Esophagus muscularis mucosa (tissue), 4 donors: ENCODE data around the gene PROB1. TPM values are rescaled to one million over a fixed set of nuclear protein-coding genes. Genes with fewer than 3 reads are reported as not detected.

Experiments used
- DNase-seq: peaks from one replicate; pipeline ENCODE4 v3.0.0-alpha.2; 2017; ENCODE audit errors: extremely low spot score
- H3K27ac ChIP-seq, 4 donors: fragments of 200-600 bp; sonication (generic); replicated peaks in 1 of 4; 1 replicate in 3 of 4; 2 replicates in 1 of 4; pipeline ENCODE4 v1.5.1; 2016 to 2019; ENCODE audit warnings: mild to moderate bottlenecking in 1 of 4
- H3K27me3 ChIP-seq, 4 donors: fragments of 200-600 bp; sonication (generic); one replicate each; pipeline versions ENCODE4 v1.5.1 to v1.6.0; 2016 to 2019
- H3K36me3 ChIP-seq, 4 donors: fragments of 200-600 bp; sonication (generic); one replicate each; pipeline ENCODE4 v1.5.1; 2016 to 2019
- H3K4me1 ChIP-seq, 4 donors: fragments of 200-600 bp; sonication (generic); one replicate each; pipeline ENCODE4 v1.5.1; 2016 to 2019
- H3K4me3 ChIP-seq, 4 donors: fragments of 200-600 bp; sonication (generic); 1 replicate in 2 of 4; 2 replicates in 2 of 4; pipeline ENCODE4 v1.5.1; 2016 to 2019; ENCODE audit warnings: mild to moderate bottlenecking in 4 of 4, moderate library complexity in 1 of 4
- H3K9me3 ChIP-seq, 4 donors: fragments of 200-600 bp; sonication (generic); 1 replicate in 3 of 4; 2 replicates in 1 of 4; pipeline ENCODE4 v1.5.1; 2016 to 2019
- EP300 ChIP-seq: sonication (generic); formaldehyde crosslinking; IDR thresholded peaks from one replicate; pipeline ENCODE4 v1.6.1; 2017; ENCODE audit warnings: antibody characterized with exemption
- POLR2A ChIP-seq: fragments of 450-650 bp; IDR thresholded peaks from one replicate; pipeline ENCODE4 v1.6.1; 2017; ENCODE audit warnings: antibody characterized with exemption, moderate library complexity, mild to moderate bottlenecking, low read depth
- POLR2AphosphoS5 ChIP-seq, 2 donors: sonication (generic); formaldehyde crosslinking; IDR thresholded peaks; one replicate each; pipeline ENCODE4 v1.6.1; 2017; ENCODE audit warnings: antibody characterized with exemption in 2 of 2
- WGBS: methylation state at CpG from one replicate; pipeline ENCODE4 v1.1.5; 2018; 5-methylcytosine and 5-hydroxymethylcytosine counted together
- intact Hi-C: fragments of 100-400 bp; cut with DNase I; formaldehyde crosslinking; loops from one replicate; pipeline ENCODE4 v1.15.1; 2023
- total RNA-seq, 4 donors: library from RNA; depleted of rRNA; stranded (reverse); fragments of >200 nt; gene quantifications; one replicate each; pipeline versions ENCODE4 v1.1.0 to v1.2.1, GENCODE V29; 2016
- TF ChIP-seq, protein P1 (sequence below), 3 experiments: fragments of 200-600 bp in 2 of 3; fragments of 450-650 bp in 1 of 3; sonication (generic) in 2 of 3; IDR thresholded peaks; one replicate each; pipeline ENCODE4 v1.5.1; 2017 to 2019; ENCODE audit warnings: antibody characterized with exemption in 3 of 3, mild to moderate bottlenecking in 2 of 3, moderate library complexity in 1 of 3

The PROB1 gene
- total RNA-seq, 4 donors from 2014 or later: 2.5 to 11.0 (median 7.8) TPM

DNA sequence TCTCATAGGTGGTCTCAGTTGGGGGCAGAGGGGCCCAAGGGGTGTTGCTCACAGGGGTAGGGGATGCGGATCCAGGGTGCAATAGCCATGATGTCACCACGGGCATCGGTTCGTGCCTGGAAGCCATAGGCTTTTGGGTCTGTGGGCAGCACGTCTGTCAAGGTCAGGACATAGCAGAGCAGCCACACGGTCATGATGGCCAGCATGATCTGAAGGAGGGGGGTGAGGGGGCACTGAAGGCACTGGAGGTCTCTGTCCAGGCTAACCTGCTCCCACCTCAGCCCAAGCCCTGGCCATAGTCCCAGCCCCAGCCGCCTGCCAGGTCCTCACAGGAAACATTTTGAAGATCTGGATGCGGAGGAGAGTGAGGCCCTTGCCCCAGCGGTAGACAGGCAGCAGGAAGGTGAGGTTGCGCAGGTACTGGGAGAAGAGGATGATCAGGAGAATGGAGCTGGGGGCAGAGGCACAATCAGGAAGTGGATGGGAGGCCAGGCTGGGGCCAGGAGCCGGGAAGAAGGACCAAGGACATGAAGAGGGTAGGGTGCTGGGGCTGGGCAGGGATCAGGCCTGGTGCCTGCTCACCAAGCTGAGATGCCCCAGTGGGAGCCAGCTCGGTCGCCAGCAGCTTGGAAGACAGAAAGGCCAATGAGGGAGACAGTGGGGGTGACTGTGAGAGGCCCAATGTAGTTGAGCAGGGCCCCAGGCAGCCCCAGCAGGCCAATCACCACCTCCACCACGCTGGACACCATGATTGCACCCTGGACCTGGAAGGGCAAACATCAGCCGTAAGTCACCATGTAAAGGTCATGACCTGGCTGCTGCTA, 15.1 kb downstream of the PROB1 start:
- TF ChIP-seq POLR2AphosphoS5 (IDR thresholded peaks at IDR 0.05): no peak
- TF ChIP-seq EP300: no peak
- no peak for TF ChIP-seq POLR2A
- TF ChIP-seq, protein P1, sequence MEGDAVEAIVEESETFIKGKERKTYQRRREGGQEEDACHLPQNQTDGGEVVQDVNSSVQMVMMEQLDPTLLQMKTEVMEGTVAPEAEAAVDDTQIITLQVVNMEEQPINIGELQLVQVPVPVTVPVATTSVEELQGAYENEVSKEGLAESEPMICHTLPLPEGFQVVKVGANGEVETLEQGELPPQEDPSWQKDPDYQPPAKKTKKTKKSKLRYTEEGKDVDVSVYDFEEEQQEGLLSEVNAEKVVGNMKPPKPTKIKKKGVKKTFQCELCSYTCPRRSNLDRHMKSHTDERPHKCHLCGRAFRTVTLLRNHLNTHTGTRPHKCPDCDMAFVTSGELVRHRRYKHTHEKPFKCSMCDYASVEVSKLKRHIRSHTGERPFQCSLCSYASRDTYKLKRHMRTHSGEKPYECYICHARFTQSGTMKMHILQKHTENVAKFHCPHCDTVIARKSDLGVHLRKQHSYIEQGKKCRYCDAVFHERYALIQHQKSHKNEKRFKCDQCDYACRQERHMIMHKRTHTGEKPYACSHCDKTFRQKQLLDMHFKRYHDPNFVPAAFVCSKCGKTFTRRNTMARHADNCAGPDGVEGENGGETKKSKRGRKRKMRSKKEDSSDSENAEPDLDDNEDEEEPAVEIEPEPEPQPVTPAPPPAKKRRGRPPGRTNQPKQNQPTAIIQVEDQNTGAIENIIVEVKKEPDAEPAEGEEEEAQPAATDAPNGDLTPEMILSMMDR (IDR thresholded peaks at IDR 0.05): no peak
- no peak for DNase-seq
- H3K27ac ChIP-seq: no peak overlapping the region
- no peaks in the 10 kb centered on the region for H3K27me3 ChIP-seq
- 95% methylated on average over 13 of the region's 15 CpGs for WGBS
- H3K4me3 ChIP-seq: no peak overlapping the region
- no peaks in the 10 kb centered on the region for H3K9me3 ChIP-seq
- intact Hi-C loops: no loop called here
- H3K36me3 ChIP-seq: peaks cover 0 to 9% (median 0%) of the 10 kb centered on the region in 4 donors
- H3K4me1 ChIP-seq: peaks cover 0 to 17% (median 5%) of the 10 kb centered on the region in 4 donors

DNA sequence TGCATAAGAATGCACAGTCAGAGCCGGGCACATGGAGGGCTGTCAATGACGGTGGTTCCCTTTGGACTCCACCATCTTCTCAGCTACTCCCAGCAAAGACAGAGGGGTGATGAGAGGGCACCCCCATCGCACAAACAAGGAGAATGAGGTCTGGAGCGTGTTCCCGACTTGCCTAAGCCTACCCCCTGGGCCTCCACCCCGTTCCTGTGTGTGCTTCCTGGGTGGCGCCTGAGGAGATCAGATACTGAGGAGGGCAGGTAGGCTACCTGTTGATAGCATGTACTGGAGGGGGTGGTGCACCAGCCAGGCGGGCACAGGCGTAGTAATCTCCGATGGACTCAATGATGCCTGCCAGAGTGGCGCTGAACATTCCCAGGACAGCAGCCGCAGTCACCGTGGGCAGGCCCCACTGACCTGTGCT, 16.0 kb downstream of the PROB1 start:
- Histone ChIP-seq H3K9me3 (no peaks in the 10 kb centered on the region), H3K27ac (no peak overlapping the region), H3K27me3 (no peaks in the 10 kb centered on the region), H3K4me1 (peaks cover 0 to 21% (median 8%) of the 10 kb centered on the region in 4 donors), H3K4me3 (no peak overlapping the region), H3K36me3 (peaks cover 0 to 12% (median 0%) of the 10 kb centered on the region in 4 donors)
- intact Hi-C loops: no loop called here
- TF ChIP-seq EP300 (no peak), POLR2A (no peak), POLR2AphosphoS5 (IDR thresholded peaks at IDR 0.05) (no peak)
- TF ChIP-seq, protein P1 (IDR thresholded peaks at IDR 0.05): no peak
- 81% methylated on average over 13 of the region's 13 CpGs for WGBS
- DNase-seq: no peak

DNA sequence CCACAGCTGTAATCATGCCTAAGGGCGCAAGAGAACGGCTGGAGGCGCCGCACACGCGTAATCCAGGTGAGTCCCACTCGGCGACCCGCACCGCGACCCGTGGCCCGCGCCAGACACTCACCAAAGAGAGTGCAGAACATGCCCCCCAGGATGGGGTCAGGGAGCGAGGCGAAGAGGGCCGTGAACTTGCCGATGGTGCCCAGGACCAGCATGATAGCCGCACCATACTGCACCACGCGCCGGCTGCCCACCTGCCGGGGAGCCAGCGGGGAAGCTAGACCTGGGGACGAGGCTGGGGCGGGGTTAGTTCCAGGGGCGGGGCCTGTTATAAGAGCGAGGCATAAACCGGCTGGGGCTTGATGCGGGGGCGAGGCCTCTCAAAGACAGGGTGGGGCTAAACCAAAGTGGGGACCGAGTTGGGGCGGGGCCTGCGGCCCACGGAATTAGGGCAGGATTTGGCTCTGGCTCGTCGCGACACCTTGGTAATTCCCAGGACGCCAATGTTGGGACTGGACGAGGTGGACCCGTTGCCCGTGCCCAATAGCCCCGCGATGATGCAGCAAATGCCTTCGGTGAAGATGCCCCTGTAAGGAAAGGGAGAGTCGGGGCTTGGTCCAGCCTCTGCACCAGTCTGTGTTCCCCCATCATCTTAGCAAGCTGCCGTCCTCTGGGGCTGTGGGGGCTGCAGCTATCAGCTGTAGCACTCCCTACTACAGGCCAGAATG, 16.6 kb downstream of the PROB1 start:
- DNase-seq: no peak
- peaks cover 6 to 26% (median 14%) of the 10 kb centered on the region in 4 donors for H3K4me1 ChIP-seq
- no peaks in the 10 kb centered on the region for H3K9me3 ChIP-seq
- WGBS: 63% methylated on average over 33 of the region's 47 CpGs
- H3K27ac ChIP-seq: no peak overlapping the region
- H3K4me3 ChIP-seq: no peak overlapping the region
- intact Hi-C loops: no loop called here
- TF ChIP-seq EP300 (no peak), POLR2A (no peak), POLR2AphosphoS5 (IDR thresholded peaks at IDR 0.05) (no peak)
- TF ChIP-seq, protein P1 (IDR thresholded peaks at IDR 0.05): no peak
- H3K36me3 ChIP-seq: peaks cover 0 to 13% (median 0%) of the 10 kb centered on the region in 4 donors
- H3K27me3 ChIP-seq: no peaks in the 10 kb centered on the region

DNA sequence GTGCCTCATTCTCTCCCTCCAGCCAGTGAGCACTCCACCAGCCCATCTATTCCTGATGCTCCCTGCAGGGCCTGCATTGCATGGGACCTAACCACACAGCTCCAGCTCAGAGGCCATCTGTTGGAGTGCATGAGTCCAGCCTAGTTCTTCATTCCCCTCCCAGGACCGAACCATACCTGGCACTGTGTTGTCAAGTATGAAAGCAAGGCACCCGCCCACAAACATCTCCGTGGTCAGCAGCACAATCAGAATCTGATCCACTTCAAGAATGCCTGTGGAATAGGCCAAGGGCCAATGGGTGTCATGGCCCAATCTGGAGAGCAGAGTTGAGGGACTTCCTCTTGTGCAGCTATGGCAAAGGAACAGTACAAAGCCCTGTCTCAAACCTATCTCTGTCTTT, 17.7 kb downstream of the PROB1 start:
- Histone ChIP-seq H3K27ac (no peak overlapping the region), H3K36me3 (peaks cover 0 to 24% (median 3%) of the 10 kb centered on the region in 4 donors), H3K4me1 (peaks cover 15 to 29% (median 17%) of the 10 kb centered on the region in 4 donors), H3K4me3 (no peak overlapping the region), H3K27me3 (no peaks in the 10 kb centered on the region), H3K9me3 (no peaks in the 10 kb centered on the region)
- no peak for DNase-seq
- intact Hi-C loops: no loop called here
- no peak for TF ChIP-seq EP300
- TF ChIP-seq POLR2A: no peak
- no peak for TF ChIP-seq POLR2AphosphoS5 (IDR thresholded peaks at IDR 0.05)
- TF ChIP-seq, protein P1 (IDR thresholded peaks at IDR 0.05): no peak
- WGBS: 76% methylated on average over 3 of the region's 3 CpGs
